Measurements from ENCODE around the gene NUDT22. TPM values are rescaled to one million over a fixed set of nuclear protein-coding genes. Genes with fewer than 3 reads are reported as not detected.

NUDT22 gene
- total and polyA plus RNA-seq, 2 of the 8 experiments (the other 6 are each of a cell fraction or from before 2014, with no cell fraction given): 43.4 to 69.0 TPM

GRCh38 chr11:64260147-64260708 is 34.2 kb downstream of the NUDT22 start (continued):
- TF ChIP-seq KDM1A (IDR thresholded peaks at IDR 0.05; ENCODE audit: borderline replicate concordance, low read length): no peak
- TF ChIP-seq SRF (IDR thresholded peaks at IDR 0.05; ENCODE audit: low read depth, low read length): no peak
- TF ChIP-seq JUND (IDR thresholded peaks at IDR 0.05; ENCODE audit: low read length): no peak
- TF ChIP-seq GTF2F1 (IDR thresholded peaks at IDR 0.05; ENCODE audit: borderline replicate concordance, low read depth, low read length): no peak
- TF ChIP-seq, protein P1, sequence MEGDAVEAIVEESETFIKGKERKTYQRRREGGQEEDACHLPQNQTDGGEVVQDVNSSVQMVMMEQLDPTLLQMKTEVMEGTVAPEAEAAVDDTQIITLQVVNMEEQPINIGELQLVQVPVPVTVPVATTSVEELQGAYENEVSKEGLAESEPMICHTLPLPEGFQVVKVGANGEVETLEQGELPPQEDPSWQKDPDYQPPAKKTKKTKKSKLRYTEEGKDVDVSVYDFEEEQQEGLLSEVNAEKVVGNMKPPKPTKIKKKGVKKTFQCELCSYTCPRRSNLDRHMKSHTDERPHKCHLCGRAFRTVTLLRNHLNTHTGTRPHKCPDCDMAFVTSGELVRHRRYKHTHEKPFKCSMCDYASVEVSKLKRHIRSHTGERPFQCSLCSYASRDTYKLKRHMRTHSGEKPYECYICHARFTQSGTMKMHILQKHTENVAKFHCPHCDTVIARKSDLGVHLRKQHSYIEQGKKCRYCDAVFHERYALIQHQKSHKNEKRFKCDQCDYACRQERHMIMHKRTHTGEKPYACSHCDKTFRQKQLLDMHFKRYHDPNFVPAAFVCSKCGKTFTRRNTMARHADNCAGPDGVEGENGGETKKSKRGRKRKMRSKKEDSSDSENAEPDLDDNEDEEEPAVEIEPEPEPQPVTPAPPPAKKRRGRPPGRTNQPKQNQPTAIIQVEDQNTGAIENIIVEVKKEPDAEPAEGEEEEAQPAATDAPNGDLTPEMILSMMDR (IDR thresholded peaks at IDR 0.05; ENCODE audit: control extremely low read depth in 1 of 3, insufficient read depth in 1 of 3, low read depth in 1 of 3, low read length in 3 of 3): no peak
- no peak for TF ChIP-seq E2F6 (IDR thresholded peaks at IDR 0.05)

Data from H1 (cell line).